ENCODE data around the gene RIPOR2. TPM values are rescaled to one million over a fixed set of nuclear protein-coding genes. Genes with fewer than 3 reads are reported as not detected.

The RIPOR2 gene
- total RNA-seq, 4 donors from 2014 or later = 5.2 to 34.0 (median 21.2) TPM

DNA sequence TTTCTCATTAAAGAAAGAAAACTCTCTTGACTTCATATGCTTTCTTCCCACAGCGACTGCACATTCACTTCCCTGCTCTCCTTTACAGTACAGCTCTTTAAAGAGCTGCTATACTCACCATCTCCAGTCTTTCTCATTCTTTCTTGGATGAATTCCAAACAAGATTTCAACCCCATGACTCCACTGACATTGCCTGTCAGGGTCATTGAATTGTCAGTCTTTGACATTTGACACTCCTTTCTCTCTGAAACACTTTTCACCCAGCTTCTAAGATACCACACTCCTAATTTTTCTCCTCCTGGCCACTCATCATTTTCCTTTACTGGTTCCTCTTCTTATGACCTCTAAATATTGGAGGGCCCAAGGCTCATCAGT, 136.2 kb downstream of the RIPOR2 start:
- no peaks in the 10 kb centered on the region for H3K9me3 ChIP-seq
- H3K27ac ChIP-seq = no peak overlapping the region
- no peaks in the 10 kb centered on the region for H3K4me1 ChIP-seq
- DNase-seq (no peak), ATAC-seq (no peak)
- intact Hi-C loops (cut with DNase I; ENCODE audit: low total_unique reads) = no loop called here
- H3K4me3 ChIP-seq = no peak overlapping the region
- peaks cover 0 to 6% of the 10 kb centered on the region in 2 donors for H3K36me3 ChIP-seq
- no peaks in the 10 kb centered on the region for H3K27me3 ChIP-seq
- in situ Hi-C loops (cut with MboI; ENCODE audit: low sequenced_read_pairs in 4 of 4) = no loop called here
- TF ChIP-seq CTCF (IDR thresholded peaks at IDR 0.05 in 4 of 5, conservative IDR thresholded peaks at IDR 0.05 in 1 of 5) (no peak), POLR2A (IDR thresholded peaks at IDR 0.05) (no peak)

- in situ Hi-C loops (cut with MboI; ENCODE audit: low sequenced_read_pairs in 4 of 4) = no loop called here
- Histone ChIP-seq H3K4me1 (no peaks in the 10 kb centered on the region), H3K36me3 (peaks cover 0 to 5% of the 10 kb centered on the region in 2 donors), H3K27ac (no peak within 1 kb of the TSS), H3K4me3 (no peak within 1 kb of the TSS), H3K27me3 (no peaks in the 10 kb centered on the region), H3K9me3 (no peaks in the 10 kb centered on the region)
- ATAC-seq (no peak), DNase-seq (no peak)
- no peak for TF ChIP-seq CTCF (IDR thresholded peaks at IDR 0.05 in 4 of 5, conservative IDR thresholded peaks at IDR 0.05 in 1 of 5)
- TF ChIP-seq POLR2A (IDR thresholded peaks at IDR 0.05) = no peak
- intact Hi-C loops (cut with DNase I; ENCODE audit: low total_unique reads) = no loop called here
Measured at GRCh38 chr6:24798740-24799540, 136.8 kb downstream of the RIPOR2 start, which contains the start of gene ARMH2. Gene ARMH2 (minus strand): TSS chr6:24798917. CDS start chr6:24798857, 60 bp downstream.

DNA sequence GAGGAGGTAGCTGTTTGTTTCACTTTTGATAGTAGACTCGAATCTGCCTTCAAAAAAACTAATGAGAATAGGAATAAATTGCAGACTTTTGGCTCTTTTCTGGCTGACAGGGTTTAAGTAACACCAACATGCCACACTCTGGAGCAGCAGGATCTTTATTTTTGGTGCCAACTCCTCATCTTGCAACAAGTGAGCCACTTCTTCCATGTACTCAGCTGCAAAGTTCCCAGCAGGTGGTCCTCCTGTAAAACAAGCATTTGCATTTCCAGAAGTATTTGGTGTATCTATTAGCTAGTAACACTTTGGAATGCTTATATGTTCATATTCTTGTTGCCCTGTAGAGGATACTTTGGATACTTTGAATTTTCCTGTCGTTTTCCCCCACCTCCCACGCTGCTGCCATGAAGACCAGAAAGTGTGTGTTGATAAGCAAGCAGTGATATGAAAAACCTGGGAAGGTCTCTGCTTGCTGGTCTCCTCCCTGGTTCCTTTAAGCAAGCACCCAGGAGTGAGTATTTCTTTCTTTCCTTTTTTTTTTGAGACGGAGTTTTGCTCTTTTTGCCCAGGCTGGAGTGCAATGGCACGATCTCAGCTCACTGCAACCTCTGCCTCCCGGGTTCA, 138.1 kb downstream of the RIPOR2 start:
- Histone ChIP-seq H3K27me3 (no peaks in the 10 kb centered on the region), H3K36me3 (no peaks in the 10 kb centered on the region), H3K9me3 (no peaks in the 10 kb centered on the region), H3K4me3 (no peak overlapping the region), H3K27ac (no peak overlapping the region), H3K4me1 (no peaks in the 10 kb centered on the region)
- no peak for DNase-seq
- intact Hi-C loops (cut with DNase I; ENCODE audit: low total_unique reads) (no loop called here), in situ Hi-C loops (cut with MboI; ENCODE audit: low sequenced_read_pairs in 4 of 4) (no loop called here)
- ATAC-seq = no peak
- TF ChIP-seq POLR2A (IDR thresholded peaks at IDR 0.05) (no peak), CTCF (IDR thresholded peaks at IDR 0.05 in 4 of 5, conservative IDR thresholded peaks at IDR 0.05 in 1 of 5) (no peak)

GRCh38 chr6:24796616-24797290, 139.0 kb downstream of the RIPOR2 start:
- intact Hi-C loops (cut with DNase I; ENCODE audit: low total_unique reads) = no loop called here
- no peak for ATAC-seq
- in situ Hi-C loops (cut with MboI; ENCODE audit: low sequenced_read_pairs in 4 of 4) = no loop called here
- Histone ChIP-seq H3K4me1 (no peaks in the 10 kb centered on the region), H3K4me3 (no peak overlapping the region), H3K27me3 (no peaks in the 10 kb centered on the region), H3K9me3 (no peaks in the 10 kb centered on the region), H3K36me3 (no peaks in the 10 kb centered on the region), H3K27ac (no peak overlapping the region)
- TF ChIP-seq POLR2A (IDR thresholded peaks at IDR 0.05) (no peak), CTCF (IDR thresholded peaks at IDR 0.05 in 4 of 5, conservative IDR thresholded peaks at IDR 0.05 in 1 of 5) (no peak)
- no peak for DNase-seq
